Duodenal mucosa (tissue), 2 donors: ENCODE data around the gene SMARCAD1.
"Not testable (repeated sequence)": the region's sequence is repeated elsewhere in the genome, so short reads cannot be mapped to it uniquely, and the experiment has no call there.

Experiments
- H3K27ac ChIP-seq: one replicate; pipeline ENCODE4 v1.7.0; 2013; ENCODE audit warnings: low read depth, low read length
- H3K27me3 ChIP-seq, 2 donors: one replicate each; pipeline ENCODE4 v1.7.0; 2013; ENCODE audit warnings: low read length in 2 of 2, control low read depth in 1 of 2; ENCODE audit not compliant: insufficient read depth in 2 of 2, control insufficient read depth in 1 of 2
- H3K36me3 ChIP-seq, 2 donors: one replicate each; pipeline ENCODE4 v1.7.0; 2013; ENCODE audit warnings: low read length in 2 of 2, control low read depth in 1 of 2; ENCODE audit not compliant: insufficient read depth in 2 of 2, control insufficient read depth in 1 of 2
- H3K4me1 ChIP-seq, 2 donors: one replicate each; pipeline ENCODE4 v1.7.0; 2013; ENCODE audit warnings: low read length in 2 of 2, control low read depth in 1 of 2; ENCODE audit not compliant: insufficient read depth in 2 of 2, control insufficient read depth in 1 of 2
- H3K4me3 ChIP-seq, 2 donors: one replicate each; pipeline ENCODE4 v1.7.0; 2013; ENCODE audit warnings: low read length in 2 of 2, low read depth in 1 of 2
- H3K9ac ChIP-seq, 2 donors: one replicate each; pipeline ENCODE4 v1.7.0; 2013; ENCODE audit warnings: low read length in 2 of 2, low read depth in 1 of 2
- H3K9me3 ChIP-seq, 2 donors: one replicate each; pipeline ENCODE4 v1.7.0; 2013; ENCODE audit warnings: low read length in 2 of 2, control low read depth in 1 of 2; ENCODE audit not compliant: control insufficient read depth in 1 of 2

SMARCAD1 gene

GRCh38 chr4:94336791-94337190 is 129.1 kb downstream of the SMARCAD1 start:
- not testable (repeated sequence) for H3K36me3 ChIP-seq, H3K4me3 ChIP-seq, H3K4me1 ChIP-seq, H3K9me3 ChIP-seq, H3K27me3 ChIP-seq, H3K27ac ChIP-seq, H3K9ac ChIP-seq

- H3K9me3 ChIP-seq, result no peaks in the 10 kb centered on the region
- no peaks in the 10 kb centered on the region for H3K27me3 ChIP-seq
- no peaks in the 10 kb centered on the region for H3K36me3 ChIP-seq
- no peak overlapping the region for H3K27ac ChIP-seq
- H3K9ac ChIP-seq, result no peak overlapping the region
- no peak overlapping the region for H3K4me3 ChIP-seq
- no peaks in the 10 kb centered on the region for H3K4me1 ChIP-seq
Measured at GRCh38 chr4:94338681-94339351, 131.2 kb downstream of the SMARCAD1 start.

- no peaks in the 10 kb centered on the region for H3K4me1 ChIP-seq
- no peaks in the 10 kb centered on the region for H3K9me3 ChIP-seq
- no peaks in the 10 kb centered on the region for H3K36me3 ChIP-seq
- H3K4me3 ChIP-seq, result no peak overlapping the region
- no peaks in the 10 kb centered on the region for H3K27me3 ChIP-seq
- H3K9ac ChIP-seq, result no peak overlapping the region
- H3K27ac ChIP-seq, result no peak overlapping the region
Measured at GRCh38 chr4:94339779-94340178, 132.1 kb downstream of the SMARCAD1 start.
